GM12892 (cell line): ENCODE measurements around the gene PTPRN2.

Experiments
- DNase-seq: peaks from one replicate; pipeline ENCODE4 v3.0.0; 2011; ENCODE audit not compliant: insufficient read length
- FAIRE-seq: peaks from 2 replicates; lab custom pipeline; 2011; peaks lifted over from hg19 to GRCh38; lab: Jason Lieb, UNC
- POLR2A ChIP-seq: IDR thresholded peaks from 2 replicates; pipeline ENCODE4 v1.6.1; 2011; ENCODE audit warnings: low read depth, low read length, control low read depth
- POLR2AphosphoS5 ChIP-seq: IDR thresholded peaks from 2 replicates; pipeline ENCODE4 v1.6.1; 2011; ENCODE audit warnings: low read depth, low read length, control low read depth
- TAF1 ChIP-seq: IDR thresholded peaks from 2 replicates; pipeline ENCODE4 v1.6.1; 2011; ENCODE audit warnings: low read depth, mild to moderate bottlenecking, control low read depth, low read length, borderline replicate concordance

Gene PTPRN2

DNA sequence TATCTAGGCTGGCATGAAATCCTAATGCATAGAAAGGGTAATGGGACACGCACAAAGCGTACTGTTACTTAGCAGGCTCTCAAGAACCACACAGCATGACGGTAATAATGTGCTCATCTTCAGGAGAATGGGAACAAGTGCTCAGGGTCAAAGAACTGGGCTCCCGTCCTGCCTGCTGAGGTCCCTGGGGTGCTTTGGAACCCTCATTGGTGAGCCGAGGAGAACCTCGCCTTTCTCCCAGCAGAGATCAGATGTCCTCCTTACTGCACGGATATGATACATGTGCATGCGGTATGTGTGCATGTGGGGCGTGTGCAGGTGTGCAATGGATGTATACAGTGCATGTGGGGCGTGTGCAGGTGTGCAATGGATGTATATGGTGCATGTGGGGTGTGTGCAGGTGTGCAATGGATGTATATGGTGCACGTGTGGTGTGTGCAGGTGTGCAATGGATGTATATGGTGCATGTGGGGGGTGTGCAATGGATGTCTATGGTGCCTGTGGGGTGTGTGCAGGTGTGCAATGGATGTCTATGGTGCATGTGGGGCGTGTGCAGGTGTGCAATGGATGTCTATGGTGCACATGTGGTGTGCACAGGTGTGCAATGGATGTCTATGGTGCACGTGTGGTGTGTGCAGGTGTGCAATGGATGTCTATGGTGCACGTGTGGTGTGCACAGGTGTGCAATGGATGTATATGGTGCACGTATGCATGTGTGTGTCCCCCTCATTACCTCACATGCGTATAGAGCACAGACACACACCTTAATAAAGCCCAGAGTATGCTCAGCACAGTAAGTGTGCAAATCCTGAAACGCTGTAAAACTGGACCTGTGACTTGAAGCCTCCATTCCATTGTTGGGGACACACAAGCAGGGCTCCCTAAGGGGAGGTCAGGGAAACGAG is 336.3 kb downstream of the PTPRN2 start:
- no peak for DNase-seq
- no peak for FAIRE-seq

DNA sequence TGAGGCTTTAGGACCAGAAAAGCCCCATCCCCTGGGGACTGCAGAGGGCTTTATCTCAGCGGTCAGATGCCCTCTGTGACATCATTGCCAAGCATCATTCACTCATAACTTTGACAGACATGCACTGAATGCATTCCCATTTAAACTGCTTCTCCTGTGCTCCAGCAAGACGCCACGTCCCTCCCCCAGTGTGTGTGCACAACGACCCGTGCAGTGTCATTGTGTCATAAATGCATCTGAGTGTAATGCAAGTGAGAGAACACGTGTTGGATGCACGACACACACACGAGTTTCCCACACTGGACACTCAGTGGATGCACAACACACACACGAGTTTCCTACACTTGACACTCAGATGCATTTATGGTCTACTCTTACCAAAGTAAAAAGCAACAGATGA is 337.9 kb downstream of the PTPRN2 start:
- DNase-seq (no peak), FAIRE-seq (no peak)
- TF ChIP-seq TAF1 (no peak), POLR2A (no peak), POLR2AphosphoS5 (no peak)

More for the DNA sequence above, 336.3 kb downstream of the PTPRN2 start:
- TF ChIP-seq TAF1, result no peak
- no peak for TF ChIP-seq POLR2AphosphoS5
- TF ChIP-seq POLR2A, result no peak

DNA sequence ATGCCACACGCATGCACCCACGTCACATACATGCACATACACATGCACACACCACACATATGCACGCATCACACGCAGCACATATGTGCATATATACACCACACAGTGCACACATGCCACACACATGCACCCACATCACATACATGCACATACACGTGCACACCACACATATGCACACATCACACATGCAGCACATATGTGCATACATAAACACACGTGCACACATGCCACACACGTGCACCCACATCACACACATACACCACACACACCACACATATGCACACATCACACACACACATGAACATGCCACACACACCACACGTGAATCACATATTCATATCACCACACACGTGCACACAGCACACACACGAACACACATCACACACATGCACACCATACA is 338.8 kb downstream of the PTPRN2 start:
- TF ChIP-seq TAF1 (no peak), POLR2AphosphoS5 (no peak), POLR2A (no peak)
- DNase-seq (no peak), FAIRE-seq (no peak)

DNA sequence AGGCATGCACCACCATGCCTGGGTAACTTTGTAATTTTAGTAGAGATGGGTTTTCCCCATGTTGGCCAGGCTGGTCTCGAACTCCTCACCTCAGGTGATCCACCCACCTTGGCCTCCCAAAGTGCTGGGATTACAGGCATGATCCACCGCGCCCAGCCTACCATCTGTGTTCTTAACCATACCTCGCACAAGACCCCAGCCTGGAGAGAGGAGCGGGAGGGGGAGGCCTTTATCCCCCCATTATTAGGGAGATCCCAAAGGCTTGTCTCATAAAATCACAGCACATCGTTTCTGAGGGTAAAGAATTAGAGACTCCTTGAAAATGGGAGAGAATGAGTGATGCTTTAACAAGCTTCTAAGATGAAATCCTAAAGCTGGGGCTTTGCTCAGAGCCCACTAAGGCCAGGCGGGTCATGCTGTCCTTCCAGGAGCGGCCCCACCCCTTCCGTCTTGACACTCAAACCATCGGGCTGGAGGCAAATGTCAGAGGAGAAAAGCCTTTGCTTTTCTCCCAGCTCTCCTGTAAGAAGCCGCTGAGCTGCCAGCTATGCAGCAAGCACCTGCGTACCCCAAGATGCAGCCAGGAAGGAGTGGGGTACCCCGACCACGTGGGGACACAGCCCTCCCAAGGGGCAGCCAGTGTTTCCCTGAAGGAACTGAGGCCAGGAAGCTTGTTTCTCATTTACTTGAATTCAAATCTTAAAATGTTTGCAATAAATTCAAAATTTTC is 339.7 kb downstream of the PTPRN2 start:
- no peak for TF ChIP-seq TAF1
- no peak for TF ChIP-seq POLR2AphosphoS5
- TF ChIP-seq POLR2A, result no peak
- no peak for DNase-seq
- FAIRE-seq, result no peak

DNA sequence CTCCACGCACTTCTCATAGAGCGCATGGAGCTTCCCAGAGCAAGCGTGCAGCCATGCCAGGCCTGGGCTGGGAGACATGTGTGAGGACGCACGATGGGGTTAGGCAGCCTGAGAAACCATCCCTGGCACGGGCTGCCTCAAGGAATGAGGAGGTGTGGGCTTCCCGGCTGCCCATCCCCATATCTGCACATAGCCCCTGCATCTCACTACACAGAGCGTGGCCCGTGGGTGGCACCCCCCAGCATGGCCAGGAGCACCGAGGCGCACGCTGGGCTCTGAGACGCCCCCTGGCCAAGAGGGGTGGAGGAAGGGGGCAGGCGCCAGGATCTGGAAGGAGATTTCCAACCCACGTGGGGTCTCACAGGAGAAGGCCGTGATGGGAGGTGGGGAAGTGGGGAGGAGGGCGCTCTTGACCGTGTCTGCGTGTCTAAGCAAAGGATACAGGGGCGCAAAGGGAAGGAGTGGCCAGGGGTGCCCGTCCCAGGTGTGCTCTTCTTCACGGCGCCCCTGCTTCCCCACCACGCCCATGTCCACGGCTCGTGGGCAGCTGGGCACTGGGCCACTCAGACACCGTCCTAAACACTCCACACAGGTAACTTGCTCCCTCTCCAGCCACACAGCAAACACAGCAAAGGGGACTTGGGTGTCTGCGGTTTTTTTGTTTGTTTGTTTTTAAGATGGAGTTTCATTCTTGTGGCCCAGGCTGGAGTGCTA is 340.5 kb downstream of the PTPRN2 start:
- FAIRE-seq, result no peak
- TF ChIP-seq POLR2A (no peak), TAF1 (no peak), POLR2AphosphoS5 (no peak)
- DNase-seq, result no peak

DNA sequence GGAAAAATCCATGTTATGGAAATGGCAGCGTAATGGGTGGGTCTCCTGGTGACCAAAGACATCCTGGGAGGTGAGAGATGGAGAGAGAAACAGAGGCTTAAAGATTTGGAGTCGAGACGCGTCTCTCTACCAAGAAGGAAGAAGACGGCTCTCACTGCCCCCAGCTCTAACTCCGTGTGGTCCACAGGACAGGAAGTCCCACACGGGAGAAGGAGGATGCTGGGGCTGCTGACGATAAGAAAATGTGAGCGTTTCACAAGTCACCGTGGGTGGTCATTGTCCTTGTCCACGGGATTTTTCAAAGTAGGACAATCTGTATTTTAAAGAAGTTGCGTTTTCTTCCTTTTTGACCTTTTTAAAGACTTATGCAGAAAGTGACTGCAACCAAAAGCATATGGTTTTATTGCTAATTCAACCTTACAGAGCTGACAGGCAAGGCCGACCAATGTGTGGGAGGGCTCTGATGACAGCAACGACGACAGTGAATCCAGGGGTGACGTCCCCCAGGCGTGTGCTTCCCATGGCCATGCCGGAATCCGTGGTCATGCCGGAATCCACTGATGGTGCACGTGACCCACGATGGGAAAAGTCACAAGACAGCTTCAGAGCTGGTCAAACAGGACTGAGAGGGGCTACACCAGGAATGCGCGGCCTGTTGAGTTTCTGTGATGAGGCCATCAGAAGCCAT is 341.2 kb downstream of the PTPRN2 start:
- no peak for TF ChIP-seq TAF1
- no peak for TF ChIP-seq POLR2AphosphoS5
- no peak for TF ChIP-seq POLR2A
- FAIRE-seq (no peak), DNase-seq (no peak)

DNA sequence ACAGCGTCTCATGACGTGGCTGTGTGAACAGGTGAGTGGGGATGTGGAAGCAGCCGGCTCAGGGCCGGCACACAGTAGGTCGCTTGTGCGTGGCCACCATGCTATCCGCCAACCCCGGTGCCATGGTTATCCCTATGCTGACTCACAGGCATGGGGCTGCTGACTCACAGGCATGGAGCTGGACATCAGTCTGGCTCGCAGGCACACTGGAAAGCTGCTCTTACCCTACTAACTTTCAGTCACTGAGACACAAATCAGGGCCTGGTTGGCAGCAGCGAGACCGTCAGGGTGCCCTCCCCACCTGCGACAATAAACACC is 341.9 kb downstream of the PTPRN2 start:
- DNase-seq, result no peak
- TF ChIP-seq POLR2AphosphoS5 (no peak), TAF1 (no peak), POLR2A (no peak)
- no peak for FAIRE-seq

DNA sequence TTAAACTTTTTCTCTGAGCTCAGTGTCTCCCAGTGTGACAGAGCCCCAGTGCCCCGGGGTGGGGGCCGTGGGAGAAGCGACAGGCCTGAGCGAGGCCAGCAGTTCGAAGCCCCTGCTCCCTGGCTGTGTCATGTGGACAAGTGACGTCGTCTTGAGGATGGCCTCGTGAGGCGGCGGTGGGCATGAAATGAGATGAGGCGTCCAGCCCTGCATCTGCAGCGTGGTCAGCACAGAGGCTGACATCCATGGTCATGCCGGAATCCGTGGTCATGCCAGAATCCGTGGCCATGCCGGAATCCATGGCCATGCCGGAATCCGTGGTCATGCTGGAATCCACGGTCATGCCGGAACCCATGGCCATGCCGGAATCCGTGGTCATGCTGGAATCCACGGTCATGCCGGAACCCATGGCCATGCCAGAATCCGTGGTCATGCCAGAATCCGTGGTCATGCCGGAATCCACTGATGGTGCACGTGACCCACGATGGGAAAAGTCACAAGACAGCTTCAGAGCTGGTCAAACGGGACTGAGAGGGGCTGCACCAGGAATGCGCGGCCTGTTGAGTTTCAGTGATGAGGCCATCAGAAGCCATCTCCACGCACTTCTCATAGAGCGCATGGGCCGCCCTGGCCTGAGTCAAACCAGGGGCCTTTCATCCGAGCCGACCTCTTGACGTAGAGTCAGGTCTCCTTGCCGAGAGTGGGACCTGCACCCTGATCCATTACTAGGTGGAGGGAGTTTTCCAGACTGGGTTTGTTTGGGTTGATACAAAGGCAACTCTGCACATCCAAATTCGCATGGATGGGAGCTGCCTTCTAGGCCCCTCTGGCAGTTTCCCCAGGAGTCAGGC is 342.5 kb downstream of the PTPRN2 start:
- FAIRE-seq (no peak), DNase-seq (no peak)

DNA sequence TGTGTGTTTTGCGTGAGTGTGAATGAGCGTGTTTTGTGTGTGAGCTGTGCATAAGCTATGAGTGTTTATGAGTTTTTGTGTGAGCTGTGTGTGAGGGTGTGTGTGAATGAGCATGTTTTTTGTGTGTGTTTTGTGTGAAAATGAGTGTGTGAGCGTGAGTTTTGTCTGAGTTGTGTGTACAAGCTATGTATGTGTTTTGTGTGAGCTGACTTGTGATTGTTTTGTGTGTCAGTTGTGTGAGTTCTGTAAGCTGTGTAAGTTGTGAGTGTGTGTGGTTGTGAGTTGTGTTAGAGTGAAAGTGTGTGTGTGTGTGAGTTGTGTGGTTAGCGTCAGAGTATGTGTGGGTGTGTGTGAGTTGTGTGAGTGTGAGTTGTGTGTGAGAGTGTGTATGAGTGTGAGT is 343.2 kb downstream of the PTPRN2 start:
- FAIRE-seq, result no peak
- TF ChIP-seq POLR2A, result no peak
- no peak for TF ChIP-seq POLR2AphosphoS5
- no peak for TF ChIP-seq TAF1
- no peak for DNase-seq

More for the DNA sequence above, 342.5 kb downstream of the PTPRN2 start:
- TF ChIP-seq POLR2AphosphoS5 (no peak), POLR2A (no peak)

DNA sequence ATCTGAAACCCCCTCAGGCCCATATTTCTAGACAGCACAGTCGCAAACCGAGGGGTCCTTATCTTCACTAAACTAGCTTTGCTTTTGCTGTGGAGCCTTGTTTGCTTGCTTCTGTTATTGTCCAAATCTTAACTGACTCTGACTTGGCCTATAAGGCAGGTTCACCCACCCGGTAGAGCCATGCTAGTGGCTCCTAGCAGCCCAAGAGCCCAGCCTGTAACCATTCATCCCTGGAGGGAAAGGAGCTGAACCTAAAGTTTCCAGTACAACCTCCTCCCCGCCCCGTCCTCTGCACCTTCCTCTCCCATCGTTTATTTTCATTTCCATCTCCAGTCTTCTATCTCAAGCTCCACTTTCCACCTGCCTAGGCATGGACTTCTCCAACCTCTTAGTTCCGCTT is 345.7 kb downstream of the PTPRN2 start:
- no peak for DNase-seq
- FAIRE-seq, result no peak
- TF ChIP-seq POLR2A, result no peak
- TF ChIP-seq POLR2AphosphoS5, result no peak
- TF ChIP-seq TAF1, result no peak
